GM18519 (cell line): ENCODE measurements around the gene WIZ.

Experiments
- ATAC-seq: cut with Tn5 transposase; IDR thresholded peaks from one replicate; pipeline ENCODE4 v1.9.1; 2021; ENCODE audit warnings: mild to moderate bottlenecking, moderate library complexity; ENCODE audit not compliant: unreplicated experiment, low FRiP score

Gene WIZ

DNA sequence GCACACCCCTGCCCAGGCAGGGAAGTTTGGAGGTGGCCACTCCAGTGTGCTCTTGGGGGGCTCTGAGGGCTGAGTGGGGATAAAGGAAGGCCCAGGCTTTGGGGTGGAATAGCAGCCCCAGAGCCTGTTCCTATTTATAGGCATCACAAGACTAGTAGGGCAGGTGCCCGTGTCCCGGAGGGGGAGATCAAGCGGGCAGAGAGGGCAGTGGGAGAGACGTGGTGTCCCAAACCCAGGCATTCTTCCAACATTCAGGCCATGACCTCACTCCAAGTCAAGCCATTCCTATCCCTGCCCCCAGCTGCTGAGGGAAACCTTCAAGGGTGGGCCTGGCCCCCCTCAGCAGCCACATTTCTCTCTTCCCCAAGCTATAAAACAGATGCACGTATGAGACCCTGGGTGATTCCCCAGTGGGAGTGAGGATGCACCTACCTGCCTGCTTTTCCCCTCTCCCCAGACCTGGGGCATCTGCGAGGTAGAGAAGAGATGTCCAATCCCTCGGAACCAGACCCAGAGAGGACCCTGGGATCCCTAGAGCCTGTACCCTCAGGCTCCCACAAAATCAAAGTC, 3.9 kb downstream of the WIZ start:
- ATAC-seq: no peak

DNA sequence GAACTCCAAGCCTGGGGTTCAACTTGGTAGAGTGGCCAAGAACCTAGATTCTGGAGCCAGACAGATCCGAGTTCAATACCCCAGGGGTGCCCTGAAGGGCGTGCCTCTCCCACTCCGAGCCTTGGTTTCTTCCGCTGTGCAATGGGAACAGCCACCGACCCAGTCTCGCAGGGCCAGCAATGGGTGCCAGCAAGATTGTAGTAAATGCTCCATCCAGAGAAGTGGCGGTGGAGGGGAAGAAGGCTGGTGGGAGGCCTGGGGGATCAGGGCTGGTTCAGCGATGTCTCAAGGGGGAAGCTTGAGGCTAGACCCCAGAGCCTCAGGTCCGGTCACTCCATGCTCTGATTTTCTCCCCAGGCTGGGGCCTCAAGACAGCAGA, 4.5 kb downstream of the WIZ start:
- no peak for ATAC-seq

DNA sequence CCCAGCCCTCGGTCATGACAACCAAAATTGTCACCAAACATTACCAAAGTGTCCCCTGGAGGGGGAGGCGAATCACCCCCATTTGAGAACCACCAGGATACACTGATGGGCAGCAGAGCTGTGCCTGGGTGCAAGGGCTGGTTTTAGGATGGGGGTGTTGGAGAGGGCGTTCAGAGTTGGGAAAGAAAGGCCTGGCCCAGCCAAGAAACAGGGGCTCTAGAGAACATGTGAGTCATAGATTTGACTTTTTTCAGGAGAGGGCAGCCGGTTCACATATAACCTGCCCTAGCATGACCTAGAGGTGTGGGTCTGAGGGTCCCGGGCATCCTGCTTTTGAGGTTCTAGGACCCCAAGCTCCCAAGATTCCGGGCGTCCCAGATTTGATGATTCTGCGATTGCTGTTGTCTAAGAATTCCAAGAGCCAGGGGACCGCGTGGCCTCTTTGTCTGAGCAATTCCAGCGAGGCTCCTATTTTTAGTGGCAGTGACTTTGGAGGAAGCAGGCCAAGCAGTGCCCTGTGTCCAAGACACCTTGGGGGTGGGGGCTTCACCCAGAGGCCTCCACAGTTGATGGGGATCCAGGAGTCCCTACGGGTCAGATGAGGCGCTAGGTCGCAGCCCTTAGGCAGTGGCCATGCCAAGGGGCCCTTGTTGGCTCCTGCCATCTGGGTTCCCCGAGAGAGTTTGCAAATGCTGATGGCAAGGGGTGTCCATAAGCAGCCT, 5.1 kb downstream of the WIZ start:
- no peak for ATAC-seq

DNA sequence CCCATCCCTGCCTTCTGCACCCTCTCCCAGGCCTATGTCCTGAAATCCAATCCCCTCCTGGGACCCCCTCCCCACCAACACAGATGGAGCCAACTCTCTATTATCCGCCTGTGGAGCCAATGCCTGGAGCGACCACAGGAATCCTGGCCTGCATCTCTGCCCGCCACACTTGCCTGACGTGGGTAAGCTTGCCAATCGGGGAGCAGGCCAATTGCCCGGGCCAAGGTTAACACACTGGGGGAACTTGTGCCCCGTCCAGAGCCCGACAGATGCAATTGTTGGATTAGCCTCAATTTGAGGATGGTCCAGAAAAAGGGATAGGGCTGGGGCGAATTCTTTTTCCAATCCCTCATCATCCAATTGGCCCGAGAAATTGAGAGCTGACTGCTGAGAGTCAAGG, 5.9 kb downstream of the WIZ start:
- ATAC-seq: no peak

DNA sequence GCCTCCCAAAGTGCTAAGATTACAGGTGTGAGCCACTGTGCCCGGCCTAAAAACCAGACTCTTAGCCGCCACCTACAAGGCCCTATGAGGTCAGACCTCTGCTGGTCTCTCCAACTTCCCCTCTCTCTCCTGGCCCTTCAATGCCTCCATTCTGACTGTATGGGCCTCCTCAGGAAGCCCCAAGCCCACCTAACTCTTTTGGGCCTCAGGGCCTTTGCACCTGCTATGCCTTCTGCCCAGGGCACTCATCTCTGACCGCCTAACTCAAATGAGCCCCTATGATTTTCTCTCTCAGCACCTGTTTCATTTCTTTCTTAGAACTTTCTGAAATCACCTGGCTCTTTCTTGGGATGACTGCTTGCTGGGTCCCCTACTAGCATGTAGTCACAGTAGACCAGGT, 6.4 kb downstream of the WIZ start:
- no peak for ATAC-seq

DNA sequence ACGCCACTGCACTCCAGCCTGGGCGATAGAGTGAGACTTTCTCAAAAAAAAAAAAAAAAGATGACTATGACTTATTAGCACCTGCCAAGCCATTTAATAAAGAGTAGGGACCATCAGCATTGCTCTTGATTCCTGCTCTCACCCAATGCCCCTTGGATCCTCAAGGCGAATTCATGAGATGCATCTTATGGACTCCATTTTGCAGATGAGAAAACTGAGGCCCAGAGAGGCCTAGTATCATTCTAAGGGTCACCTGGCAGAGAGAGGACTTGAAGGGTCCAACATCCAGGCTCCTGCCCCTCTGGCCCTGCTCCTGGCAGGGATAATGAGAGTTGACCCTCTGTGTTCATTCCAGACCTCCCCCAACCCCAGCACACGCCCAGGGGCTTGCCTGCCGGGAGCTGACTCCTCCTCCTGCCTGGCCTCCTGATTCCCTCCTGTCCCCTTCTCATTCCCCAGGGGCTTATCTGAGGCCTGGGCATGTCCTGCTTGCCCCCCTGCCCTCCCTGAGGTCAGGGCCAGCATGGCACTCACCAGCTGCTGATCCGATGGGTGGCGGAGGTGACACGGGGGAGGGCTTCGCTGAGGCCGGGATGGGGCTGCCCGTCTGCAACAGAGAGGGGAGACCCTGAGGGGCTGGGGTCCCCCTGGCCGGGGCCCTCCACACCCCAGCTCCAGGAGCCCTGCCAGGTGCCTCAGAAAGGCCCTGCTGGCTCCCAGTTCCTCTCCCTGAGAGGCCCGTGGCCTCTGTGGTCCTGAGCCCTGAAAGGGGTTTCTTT, 7.4 kb downstream of the WIZ start:
- no peak for ATAC-seq

DNA sequence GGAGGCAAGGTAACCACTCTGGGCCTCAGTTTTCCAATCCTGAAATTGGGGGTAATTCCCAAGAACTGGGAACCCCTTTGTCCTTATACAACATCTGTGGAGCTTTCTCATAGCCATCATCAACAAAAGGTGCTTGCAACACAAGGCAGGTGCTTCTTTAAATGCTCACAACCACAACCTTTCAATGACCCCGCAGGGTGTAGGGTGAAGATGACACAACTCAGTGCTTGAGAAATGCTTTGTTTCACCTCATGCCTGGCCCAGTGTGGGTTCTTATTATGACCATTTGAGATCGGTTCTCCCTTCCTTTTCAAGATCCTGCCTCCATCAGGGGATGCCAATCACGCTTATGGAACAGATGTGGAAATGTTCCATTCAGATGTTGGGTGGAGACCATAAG, 8.4 kb downstream of the WIZ start:
- ATAC-seq: no peak

DNA sequence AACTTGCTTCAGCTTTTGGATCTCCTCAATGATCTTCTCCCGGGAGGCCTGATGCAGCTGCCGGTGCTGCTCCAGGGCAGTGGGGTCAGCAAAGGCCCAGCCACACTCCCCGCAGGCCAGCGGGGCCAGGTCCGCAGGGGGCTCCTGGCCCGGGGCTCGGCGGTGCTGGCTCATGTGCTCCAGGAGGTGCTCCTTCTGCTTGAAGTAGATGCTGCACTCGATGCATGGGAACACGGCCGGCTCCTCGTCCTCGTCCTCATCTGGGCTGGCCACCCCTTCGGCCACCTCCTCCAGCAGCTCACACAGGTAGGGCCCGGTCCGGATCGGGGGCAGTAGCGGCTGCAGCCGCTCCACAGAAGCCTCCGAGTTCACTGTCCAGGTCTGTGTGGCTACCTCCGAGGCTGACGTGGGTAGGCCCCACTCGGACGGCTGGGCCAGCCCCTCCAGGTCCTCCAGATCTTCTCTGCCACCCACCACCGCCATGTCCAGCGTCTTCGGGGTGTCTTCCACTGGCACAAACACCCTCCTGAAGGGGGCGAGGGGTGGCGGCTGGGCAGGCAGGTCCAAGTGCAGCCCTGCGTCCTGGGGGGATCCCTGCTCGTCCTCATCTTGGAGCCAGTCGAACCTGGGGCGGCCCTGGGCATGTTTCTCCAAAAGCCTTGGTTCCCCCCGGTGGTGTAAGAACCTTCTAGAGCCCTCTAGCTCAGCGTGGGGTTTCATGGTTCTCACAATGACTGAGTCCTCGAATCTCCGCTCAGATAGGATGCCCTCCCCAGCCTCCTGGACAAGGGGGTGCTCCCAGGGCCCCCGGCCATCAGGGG, 9.7 kb downstream of the WIZ start:
- ATAC-seq: no peak

DNA sequence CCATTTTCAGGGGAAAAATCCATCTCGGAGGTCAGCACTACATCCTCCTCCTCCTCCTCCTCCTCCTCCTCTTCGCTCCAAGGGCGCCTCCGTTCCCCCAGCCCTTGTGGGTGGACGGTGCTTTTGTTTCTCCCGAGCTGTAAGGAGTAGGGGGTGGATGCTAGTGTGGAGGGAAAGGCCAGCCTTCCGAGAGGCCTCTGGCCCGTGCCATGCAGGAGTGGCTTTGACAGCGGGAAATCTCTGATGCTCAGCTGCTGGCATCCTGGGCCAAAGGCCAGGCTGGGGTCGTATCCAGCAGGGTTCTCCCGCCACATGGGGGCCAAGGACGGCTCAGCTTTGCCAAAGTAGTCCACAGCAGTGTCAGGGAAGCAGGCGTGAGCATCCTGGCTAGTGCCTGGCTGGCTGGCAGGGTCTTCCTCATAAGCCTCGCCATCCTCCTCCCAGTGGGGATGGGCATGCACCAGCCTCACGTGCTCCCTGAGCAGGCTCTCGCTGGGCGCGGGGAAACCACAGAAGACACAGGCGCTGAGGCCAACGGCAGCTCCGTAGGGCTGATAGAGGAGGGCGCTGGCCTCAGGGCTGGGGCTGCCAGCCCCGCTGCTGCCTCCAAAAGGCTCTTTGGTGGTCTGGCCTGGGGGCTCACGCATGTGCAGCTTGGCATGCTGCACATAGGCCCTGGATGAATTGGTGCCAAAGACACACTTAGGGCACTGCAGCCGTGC, 10.5 kb downstream of the WIZ start:
- ATAC-seq: no peak

DNA sequence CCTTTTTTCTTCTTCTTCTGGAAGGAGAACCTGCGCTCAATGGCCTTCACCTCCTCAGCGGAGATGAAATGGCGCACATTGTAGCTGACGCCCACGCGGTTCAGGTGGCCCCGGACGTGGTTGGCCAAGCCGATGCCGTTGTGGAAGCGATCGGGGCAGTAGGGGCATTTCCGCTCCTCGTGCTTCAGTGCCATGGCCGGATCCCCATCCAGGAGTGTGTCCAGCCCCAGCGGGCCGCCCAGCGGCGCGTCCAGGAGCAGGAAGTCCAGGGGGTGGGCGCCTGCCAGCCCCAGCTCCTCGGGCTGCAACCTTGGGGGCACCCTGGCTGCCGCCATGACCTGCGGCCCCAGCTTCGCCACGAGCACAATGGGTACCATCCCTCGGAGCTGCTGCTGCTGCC, 11.2 kb downstream of the WIZ start:
- ATAC-seq: no peak

DNA sequence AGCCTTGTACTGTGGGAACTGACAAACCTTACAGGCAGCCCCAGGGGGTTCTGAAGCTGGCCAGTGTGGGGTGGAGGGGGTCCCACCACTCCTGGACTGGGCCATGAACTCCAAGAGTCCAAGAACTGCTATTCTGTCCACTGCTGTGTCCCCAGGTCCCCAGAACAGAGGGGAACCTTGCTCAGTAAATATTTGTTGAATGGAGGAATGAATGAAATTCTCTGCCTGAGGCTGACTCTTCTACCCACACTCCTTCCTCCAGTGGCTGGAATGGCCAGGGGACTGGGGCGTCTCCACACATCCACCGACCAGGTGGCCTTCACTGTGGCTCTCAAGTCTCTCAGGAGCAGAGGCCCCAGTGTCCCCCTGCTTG, 11.6 kb downstream of the WIZ start:
- no peak for ATAC-seq

DNA sequence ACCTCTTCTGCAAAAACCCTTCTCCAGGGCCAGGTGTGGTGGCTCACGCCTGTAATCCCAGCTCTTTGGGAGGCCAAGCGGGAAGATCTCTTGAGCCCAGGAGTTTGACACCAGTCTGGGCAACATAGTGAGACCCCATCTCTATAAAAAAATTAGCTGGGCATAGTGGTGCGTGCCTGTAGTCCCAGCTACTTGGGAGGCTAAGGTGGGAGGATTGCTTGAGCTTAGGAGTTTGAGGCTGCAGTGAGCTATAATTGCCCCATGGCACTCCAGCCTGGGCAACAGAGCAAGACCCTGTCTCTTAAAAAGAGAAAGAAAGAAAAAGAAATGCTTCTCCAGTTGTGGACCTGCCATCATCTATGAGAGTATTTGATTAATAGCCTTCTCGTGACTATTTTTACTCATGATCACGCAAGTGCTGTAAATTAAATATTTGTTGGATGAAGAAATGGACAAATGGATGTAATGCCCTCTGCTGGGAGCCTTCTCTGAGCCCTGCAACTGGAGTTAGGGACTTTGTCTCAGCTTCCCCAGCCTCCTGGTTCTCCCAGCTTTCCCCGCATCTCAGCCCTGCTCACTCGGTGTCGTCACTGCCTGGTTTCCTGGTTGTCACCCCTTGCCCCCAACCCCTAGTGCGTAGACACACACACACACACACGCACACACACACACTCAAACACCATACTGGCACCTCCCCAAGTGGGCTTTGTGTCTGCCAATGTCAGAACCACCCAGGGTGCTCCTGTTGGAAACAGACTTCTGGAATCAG, 12.2 kb downstream of the WIZ start:
- ATAC-seq: no peak

DNA sequence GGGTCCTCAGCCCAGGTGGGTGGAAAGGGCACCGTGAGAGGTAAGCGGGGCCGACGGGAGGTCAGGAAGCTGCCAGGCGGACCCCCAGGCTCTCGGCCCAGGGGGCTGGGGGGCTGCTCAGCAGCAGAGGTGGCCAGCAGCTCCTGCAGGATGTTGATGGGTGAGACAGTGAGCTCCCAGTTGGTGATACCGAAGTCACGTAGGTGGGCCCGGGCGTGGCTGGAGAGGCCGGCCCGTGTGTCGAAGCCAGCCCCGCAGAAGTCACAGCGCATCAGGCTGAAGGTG, 13.0 kb downstream of the WIZ start:
- no peak for ATAC-seq

DNA sequence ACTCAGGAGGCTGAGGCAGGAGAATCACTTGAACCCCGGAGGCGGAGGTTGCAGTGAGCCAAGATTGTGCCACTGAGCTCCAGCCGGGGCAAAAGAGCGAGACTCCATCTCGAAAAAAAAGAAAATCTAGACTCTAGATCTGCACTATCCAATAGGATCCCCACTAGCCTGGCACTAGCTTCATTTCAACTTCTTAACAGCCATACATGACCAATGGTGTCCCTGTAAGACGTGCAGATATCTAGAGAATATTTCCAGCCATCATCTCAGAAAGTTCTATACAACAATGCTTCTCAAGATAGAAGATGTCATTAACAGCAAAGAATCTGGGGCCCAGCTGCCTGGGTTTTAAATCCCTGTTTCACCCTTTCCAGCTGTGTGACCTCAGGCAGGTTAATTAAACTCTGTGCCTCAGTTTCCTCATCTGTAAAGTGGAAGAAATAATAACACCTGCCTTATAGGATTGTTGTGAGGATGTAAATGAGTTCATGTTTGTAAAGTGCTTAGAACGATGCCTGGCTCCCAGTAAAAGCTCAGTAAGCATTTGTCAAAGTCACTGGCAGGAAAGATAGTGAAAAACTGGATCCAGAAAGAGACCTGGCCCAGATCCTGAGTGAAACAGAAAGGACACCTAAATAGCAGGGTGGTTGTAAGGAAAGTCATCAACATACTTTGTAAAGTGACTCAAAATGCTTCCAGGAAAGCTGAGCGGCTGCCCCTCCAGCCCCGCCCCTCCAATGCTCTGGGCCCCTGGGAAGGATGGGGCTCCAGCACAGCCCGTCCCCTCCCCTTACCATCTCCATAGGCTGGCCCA, 13.5 kb downstream of the WIZ start:
- ATAC-seq: no peak

DNA sequence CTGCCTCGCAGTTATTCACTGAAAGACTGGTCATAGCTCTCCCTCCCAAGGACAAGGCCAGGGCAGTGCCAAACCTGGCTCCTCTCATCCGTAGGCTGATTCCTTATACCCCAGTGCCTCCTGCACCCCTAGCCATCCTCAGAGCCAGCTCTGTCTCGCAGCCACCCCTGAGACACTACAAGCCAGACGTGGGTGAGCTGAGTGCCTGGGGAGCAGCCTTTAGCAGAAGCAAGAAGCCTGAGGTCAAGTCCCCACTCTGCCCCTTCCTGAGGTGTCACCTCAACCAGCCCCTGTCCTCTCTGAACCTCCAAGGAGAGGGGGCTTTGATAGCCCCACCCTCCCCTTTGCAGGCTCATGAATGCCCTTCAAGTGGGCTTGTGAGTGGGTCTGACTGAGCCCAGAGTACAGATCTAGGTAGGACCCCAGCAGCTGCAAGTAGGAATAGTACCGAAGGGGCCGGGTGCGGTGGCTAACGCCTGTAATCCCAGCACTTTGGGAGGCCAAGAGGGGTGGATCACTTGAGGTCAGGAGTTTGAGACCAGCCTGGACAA, 16.2 kb downstream of the WIZ start:
- no peak for ATAC-seq

DNA sequence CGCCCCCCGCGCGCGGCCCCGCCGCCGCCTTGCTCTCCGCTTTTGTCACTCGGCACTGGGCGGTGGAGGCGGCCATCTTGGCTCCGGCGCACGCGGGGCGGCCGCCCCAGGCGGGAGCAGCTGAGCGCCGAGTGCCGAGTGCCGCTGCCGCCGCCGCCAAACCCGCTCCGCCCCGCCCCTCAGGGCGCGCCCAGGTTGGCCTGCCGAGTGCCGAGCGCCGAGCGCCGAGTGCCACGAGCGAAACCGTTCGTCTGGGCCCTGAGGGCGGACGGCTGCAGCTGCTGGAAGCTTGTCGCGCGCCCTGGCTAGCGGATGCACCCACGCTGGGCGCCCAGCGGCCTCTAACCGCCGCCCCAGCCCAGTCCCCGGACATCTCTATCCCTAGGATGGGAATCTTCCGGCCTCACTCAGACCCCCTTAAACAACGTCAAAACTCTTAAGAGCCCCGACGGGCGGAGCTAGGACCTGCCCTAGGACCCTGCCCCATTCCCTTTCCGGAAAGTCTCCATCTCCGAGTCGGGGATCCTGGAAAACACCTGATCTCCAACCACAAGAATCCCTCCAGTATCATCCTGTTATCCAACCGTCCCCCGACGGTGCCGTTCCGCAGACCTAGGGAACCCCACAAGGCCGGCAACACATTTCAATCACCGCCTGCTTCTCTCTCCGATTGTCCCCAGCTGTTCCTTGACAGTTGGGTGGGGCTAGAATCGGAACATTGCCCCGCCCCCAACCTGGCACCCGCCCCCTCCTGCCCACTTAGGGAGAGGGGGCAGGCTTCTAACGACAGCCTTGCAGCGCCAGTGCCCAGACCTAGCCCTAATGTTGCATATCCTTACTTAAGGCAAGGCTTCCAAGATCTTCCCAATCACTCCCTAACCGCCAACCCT, 16.9 kb downstream of the WIZ start:
- peak; percentile 54 for ATAC-seq

DNA sequence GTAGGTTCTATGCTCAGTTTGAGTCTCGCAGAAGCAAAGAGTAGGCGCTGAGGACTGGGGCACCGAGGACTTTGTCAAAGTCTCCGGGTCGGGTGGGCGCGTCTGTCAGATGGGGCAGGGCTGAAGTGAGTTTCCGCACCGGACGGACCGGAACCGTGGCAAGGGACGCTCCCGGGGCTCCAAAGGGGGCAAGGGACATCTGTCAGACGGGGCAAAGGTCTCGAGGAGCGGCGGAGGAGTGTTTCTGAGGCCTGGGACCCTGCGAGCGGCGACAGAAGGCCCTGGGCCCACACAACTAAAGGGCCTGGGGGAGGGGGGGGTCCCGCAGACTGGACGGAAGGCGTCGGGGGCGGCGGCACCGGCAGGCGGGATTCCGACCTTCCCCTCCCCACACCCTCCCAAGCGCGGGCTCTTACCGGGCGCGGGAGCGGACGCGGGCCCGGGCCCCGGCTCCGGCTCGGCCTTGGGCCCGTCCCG, 17.7 kb downstream of the WIZ start:
- no peak for ATAC-seq
